ENCODE measurements around the gene AREG.
"Not testable (repeated sequence)": the region's sequence is repeated elsewhere in the genome, so short reads cannot be mapped to it uniquely, and the experiment has no call there.

AREG gene, protein sequence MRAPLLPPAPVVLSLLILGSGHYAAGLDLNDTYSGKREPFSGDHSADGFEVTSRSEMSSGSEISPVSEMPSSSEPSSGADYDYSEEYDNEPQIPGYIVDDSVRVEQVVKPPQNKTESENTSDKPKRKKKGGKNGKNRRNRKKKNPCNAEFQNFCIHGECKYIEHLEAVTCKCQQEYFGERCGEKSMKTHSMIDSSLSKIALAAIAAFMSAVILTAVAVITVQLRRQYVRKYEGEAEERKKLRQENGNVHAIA

GRCh38 chr4:74444891-74445642, at the start of gene AREG:
Gene AREG (plus strand): TSS chr4:74445136. CDS start chr4:74445346, 210 bp downstream.
- DNase-seq, result peak; percentile 69 to 75

- DNase-seq, result no peak
Observed at GRCh38 chr4:74395633-74396032, 49.3 kb upstream of the AREG start.

GRCh38 chr4:74397748-74398426, 47.0 kb upstream of the AREG start:
- no peak for DNase-seq

- not testable (repeated sequence) for DNase-seq
Observed at GRCh38 chr4:74398894-74399589, 45.9 kb upstream of the AREG start.

- DNase-seq, result no peak
Observed at GRCh38 chr4:74400395-74400794, 44.5 kb upstream of the AREG start.

DNA sequence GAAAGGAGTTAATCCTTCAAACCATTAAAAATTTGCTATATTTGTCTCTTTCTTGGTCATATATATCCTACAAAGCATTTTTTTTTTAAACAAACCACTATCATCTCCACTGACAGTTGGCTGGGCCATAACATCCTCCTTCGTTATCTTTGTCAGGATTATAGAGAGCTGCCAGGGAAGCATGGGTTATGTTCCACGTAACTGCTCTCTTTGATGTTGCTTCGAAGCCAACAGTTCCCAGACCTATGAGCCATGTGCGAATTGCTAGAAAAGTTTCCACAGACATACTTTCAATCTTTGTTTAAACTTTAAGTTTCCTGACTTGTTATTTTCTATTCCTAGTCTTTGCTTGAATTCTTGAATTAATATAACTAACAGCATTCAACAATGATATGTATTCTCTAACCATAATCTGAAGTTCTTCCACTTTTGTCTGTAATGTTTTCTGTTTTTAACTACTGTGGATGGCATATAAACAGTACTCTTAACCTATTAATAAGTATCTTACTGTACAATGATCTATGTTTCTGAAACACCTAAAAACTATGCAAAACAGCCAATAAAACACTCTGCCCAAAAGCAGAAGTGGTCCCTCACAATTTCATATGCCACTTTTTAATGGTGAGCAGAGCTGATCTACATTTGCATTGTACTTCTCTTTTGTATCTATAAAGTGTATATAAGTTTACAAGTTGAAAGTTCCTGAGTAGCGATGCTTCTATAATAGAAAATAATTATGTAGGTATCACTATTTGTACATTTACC, 42.1 kb upstream of the AREG start:
- DNase-seq, result no peak

DNA sequence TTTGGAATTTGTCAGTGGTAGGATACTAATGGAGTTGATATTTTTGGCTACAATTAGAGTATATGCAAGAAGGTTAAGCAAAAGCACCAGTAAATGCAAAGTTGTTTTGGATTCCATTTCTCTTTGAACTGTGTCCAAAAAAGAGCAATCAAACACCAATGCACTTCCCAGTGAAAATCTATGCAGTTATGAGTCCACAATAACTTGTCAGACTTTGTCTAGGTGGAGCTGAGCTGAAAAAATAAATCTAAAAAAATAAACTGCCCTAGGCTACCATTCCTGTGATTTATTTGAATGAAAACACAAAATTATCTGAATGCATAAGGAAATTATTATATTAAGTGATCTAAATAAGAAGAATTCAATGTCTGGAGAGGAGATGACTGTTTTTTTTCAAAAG, 37.0 kb upstream of the AREG start:
- no peak for DNase-seq

GRCh38 chr4:74408639-74409038, 36.3 kb upstream of the AREG start:
- no peak for DNase-seq

GRCh38 chr4:74410272-74410671, 34.7 kb upstream of the AREG start:
- DNase-seq, result no peak

DNA sequence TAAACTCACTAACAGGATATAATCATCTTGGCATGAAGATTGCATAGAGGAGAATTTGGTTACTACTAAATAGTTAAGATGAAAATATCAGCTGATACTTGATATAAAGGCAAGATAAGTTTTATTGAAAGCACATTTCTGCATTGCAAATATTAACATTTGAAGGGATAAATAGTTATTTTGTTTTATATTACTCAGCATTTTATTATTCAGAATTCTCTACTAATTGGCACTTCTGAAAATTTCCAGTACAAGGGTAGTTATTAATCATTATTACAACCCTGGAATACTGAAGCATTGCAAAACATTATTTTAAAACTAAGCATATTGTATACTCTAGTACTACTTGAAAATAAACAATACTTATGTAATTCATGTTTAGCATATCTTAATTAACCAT, 32.7 kb upstream of the AREG start:
- no peak for DNase-seq

DNA sequence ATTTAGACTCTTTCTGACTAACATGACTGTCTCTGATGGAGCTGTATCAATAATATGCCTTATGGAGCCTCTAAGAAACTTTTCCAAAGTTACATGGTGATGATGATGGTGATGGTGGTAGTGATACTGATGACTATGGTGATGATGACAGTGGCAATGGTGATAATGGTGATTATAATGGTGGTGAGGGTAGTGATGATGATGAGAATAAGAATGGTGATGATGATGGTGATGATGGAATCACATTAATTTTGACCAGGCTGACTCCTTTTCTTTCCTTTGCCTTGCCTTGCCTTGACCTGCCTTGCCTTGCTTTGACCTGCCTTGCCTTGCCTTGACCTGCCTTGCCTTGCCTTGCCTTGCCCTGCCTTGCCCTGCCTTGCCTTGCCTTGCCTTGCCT, 31.7 kb upstream of the AREG start:
- DNase-seq, result no peak

DNA sequence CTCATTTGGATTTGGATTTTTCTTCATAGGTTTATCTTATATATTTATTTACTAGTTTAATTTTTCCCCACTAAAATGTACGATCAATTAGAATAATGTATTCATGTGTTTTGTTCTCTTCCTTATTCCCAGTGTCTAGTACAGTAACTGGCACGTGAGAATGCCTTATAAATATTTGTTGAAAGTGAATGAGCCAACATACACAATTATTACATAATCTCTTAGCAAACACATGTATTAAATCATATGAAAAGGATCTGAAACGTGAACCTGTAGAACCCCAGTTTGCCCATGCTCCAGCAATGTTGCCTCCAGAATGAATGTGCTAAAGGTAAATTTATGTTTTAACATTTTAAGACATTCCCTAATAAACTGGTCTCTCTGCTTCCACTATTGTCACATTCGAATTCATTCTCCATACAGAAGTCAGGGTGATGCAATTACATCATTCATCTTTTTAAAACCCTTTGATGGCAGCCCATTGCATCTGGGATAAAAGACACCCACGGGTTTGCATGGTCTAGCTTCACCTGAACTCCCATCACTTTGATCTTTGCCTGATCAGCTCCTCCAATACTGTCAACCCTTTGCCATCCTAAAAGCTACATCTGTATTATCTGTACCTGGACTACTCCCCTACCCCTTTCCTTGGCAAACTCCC, 30.7 kb upstream of the AREG start:
- DNase-seq, result no peak

DNA sequence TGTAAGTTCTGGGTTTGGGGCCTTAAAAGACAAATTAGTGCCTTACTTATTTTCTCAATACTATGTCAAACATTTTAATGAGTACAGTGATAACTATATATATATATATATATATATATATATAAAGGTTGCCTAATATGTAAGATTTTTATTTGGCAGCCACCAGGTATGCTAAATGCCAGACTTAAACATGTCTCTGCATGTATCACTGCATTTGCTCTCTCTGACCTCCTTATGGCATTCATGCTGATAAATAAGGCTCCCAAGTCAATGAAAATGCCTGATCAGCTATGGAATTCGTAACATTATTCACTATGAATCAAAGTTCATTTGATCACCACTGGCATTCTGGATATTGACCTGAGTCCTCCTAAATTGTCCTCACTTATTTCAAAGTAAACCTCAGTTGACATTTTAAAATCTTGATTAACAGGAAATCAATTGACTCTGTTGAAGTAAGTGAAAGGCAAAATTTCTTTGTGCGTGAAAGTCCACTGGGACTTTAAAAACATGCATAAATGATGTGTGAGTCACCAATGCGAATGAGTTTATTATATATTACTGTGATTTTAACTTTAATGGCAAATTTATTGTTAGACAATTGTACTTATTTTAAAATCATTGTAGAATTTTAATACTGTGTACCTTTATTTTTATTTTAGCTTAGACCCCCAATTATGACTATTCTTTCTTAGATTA, 29.2 kb upstream of the AREG start:
- DNase-seq, result no peak

DNA sequence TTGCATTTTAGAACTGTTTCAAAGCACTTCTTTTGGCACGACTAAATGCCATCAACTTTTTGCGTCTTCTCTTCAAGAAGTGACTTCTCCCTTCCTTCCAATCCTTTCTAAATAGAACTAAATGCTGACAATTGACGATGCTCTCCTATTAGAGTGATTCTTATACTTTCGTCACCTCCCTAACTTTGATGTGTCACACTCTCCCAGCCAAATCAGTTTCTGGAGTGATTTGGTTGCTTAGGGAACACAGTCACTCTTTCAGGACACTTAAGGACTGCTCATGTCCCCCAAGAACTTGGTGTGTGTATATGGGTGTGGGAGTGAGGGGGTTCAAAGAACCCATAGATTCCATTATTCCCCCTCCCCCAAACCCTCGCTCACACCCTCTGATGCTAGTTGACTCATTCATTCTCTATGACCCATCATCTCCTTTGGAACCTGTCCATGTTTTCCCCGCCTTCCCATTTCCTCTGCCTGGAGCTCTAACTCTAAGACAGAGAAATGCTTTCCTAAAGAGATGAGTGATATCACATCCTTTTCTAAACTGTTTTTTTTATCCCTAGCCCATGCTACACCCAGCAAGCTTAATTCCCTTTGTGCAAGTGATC, 26.8 kb upstream of the AREG start:
- no peak for DNase-seq

DNA sequence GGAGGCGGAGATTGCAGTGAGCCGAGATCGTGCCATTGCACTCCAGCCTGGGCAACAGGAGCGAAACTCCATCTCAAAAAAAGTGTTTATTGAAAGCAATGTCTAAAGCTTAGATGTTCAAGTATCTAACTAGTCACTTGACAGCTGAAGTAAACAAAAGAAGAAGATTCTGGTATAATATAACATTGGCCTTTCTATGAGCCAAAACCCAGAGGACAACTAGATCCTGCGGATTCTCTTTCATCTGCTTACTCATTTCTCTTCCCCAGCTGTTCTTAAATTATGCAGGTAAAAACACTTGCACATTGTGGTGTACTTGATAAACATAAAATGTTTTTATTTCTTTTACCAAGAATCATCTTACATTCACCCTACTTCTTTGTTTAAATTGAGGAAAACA, 24.1 kb upstream of the AREG start:
- DNase-seq, result no peak

DNA sequence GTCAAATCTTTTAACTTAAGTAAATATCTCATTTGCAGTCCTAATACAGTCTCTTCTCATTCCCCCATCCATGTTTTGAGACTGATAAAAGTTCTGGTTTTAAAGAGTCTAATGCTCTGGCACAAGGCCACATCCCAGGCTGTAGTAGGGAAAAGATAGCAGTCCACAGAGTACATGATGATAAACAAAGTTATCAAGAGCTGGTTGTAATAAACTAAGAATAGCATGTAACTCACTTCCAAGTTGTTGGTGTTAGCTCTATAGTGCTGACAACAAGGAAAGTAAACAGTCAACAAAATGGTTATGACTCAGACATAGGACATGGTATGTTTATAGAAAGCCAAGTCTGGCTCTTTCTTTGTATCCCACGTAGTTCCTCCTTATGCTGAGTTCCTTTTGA, 21.8 kb upstream of the AREG start:
- DNase-seq, result no peak

- DNase-seq, result no peak
Observed at GRCh38 chr4:74424111-74424510, 20.8 kb upstream of the AREG start.

GRCh38 chr4:74426101-74426500, 18.8 kb upstream of the AREG start:
- DNase-seq, result no peak

DNA sequence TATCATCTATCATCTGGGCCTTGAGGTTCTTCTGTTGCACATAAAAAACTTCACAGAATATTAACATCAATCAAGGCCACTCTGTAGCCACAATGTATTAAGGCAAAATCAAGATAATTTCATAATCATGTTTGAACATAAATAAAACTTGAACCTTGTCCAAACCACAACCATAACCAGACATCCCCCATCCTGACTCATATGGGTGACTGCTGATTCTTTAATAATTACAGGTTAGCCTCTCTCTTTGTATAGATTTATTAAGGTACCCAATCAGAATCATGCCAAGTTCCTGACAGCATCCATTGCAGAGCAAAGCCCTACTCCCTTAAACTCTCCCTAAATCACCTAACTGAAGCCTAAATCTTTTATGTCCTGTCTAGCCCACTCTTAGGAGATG, 16.7 kb upstream of the AREG start:
- DNase-seq, result no peak

DNA sequence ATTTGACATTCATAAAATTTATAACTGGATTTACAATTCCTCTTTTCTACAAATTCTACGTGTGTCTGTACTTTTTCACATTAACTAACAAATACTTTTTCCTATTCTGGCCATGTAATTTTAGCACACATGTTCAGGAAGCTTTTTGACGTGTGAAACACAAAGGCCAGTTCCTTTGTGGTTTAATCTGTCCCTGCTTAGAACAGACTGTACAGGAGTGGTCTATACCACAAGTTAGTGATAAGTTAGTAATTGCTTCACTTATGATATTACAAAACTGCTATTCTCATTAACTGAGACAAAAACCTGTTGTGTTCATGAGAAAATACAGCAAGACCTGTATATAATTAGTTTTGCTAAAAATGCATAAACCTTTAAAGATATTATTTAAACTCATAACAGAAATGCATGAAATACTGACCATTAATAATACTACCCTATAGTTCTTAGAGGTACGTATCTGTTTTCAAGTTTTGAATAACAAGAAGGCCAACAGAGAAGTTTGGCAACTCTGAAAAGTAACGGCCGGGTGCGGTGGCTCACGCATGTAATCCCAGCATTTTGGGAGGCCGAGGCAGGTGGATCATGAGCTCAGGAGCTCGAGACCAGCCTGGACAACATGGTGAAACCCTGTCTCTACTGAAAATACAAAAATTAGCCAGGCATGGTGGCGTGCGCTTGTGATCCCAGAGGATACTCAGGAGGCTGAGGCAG, 13.7 kb upstream of the AREG start:
- DNase-seq, result no peak
